Esophagus muscularis mucosa (tissue), 4 donors: Measurements from ENCODE around the gene IGDCC3. TPM values are rescaled to one million over a fixed set of nuclear protein-coding genes. Genes with fewer than 3 reads are reported as not detected.

ENCODE experiments used
- DNase-seq: peaks from one replicate; pipeline ENCODE4 v3.0.0-alpha.2; 2017; ENCODE audit errors: extremely low spot score
- H3K27ac ChIP-seq, 4 donors: fragments of 200-600 bp; sonication (generic); replicated peaks in 1 of 4; 1 replicate in 3 of 4; 2 replicates in 1 of 4; pipeline ENCODE4 v1.5.1; 2016 to 2019; ENCODE audit warnings: mild to moderate bottlenecking in 1 of 4
- H3K27me3 ChIP-seq, 4 donors: fragments of 200-600 bp; sonication (generic); one replicate each; pipeline versions ENCODE4 v1.5.1 to v1.6.0; 2016 to 2019
- H3K36me3 ChIP-seq, 4 donors: fragments of 200-600 bp; sonication (generic); one replicate each; pipeline ENCODE4 v1.5.1; 2016 to 2019
- H3K4me1 ChIP-seq, 4 donors: fragments of 200-600 bp; sonication (generic); one replicate each; pipeline ENCODE4 v1.5.1; 2016 to 2019
- H3K4me3 ChIP-seq, 4 donors: fragments of 200-600 bp; sonication (generic); 1 replicate in 2 of 4; 2 replicates in 2 of 4; pipeline ENCODE4 v1.5.1; 2016 to 2019; ENCODE audit warnings: mild to moderate bottlenecking in 4 of 4, moderate library complexity in 1 of 4
- H3K9me3 ChIP-seq, 4 donors: fragments of 200-600 bp; sonication (generic); 1 replicate in 3 of 4; 2 replicates in 1 of 4; pipeline ENCODE4 v1.5.1; 2016 to 2019
- EP300 ChIP-seq: sonication (generic); formaldehyde crosslinking; IDR thresholded peaks from one replicate; pipeline ENCODE4 v1.6.1; 2017; ENCODE audit warnings: antibody characterized with exemption
- POLR2A ChIP-seq: fragments of 450-650 bp; IDR thresholded peaks from one replicate; pipeline ENCODE4 v1.6.1; 2017; ENCODE audit warnings: antibody characterized with exemption, moderate library complexity, mild to moderate bottlenecking, low read depth
- POLR2AphosphoS5 ChIP-seq, 2 donors: sonication (generic); formaldehyde crosslinking; IDR thresholded peaks; one replicate each; pipeline ENCODE4 v1.6.1; 2017; ENCODE audit warnings: antibody characterized with exemption in 2 of 2
- WGBS: methylation state at CpG from one replicate; pipeline ENCODE4 v1.1.5; 2018; 5-methylcytosine and 5-hydroxymethylcytosine counted together
- intact Hi-C: fragments of 100-400 bp; cut with DNase I; formaldehyde crosslinking; loops from one replicate; pipeline ENCODE4 v1.15.1; 2023
- total RNA-seq, 4 donors: library from RNA; depleted of rRNA; stranded (reverse); fragments of >200 nt; gene quantifications; one replicate each; pipeline versions ENCODE4 v1.1.0 to v1.2.1, GENCODE V29; 2016
- TF ChIP-seq, protein P1 (sequence below), 3 experiments: fragments of 200-600 bp in 2 of 3; fragments of 450-650 bp in 1 of 3; sonication (generic) in 2 of 3; IDR thresholded peaks; one replicate each; pipeline ENCODE4 v1.5.1; 2017 to 2019; ENCODE audit warnings: antibody characterized with exemption in 3 of 3, mild to moderate bottlenecking in 2 of 3, moderate library complexity in 1 of 3

Gene IGDCC3
- total RNA-seq, 4 donors from 2014 or later: 0.17 TPM; not detected in 3

DNA sequence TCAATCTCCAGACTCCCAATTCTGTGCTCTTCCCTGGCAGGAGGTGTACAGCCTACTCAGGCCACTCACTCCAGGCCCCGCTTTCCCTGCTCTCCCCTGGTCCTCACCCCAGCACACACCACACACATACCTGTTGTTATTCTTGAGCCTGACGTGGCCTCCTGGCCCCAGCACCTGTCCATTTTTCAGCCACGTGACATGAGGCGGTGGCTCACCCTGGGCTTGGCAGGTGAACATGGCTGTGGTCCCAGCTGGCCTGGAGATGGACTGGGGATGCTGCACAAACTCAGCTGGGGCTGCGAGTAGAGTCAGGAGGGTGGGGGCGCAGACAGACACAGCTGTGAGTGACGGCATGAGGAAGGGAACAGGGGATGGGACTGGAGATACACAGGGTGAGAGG, 46.0 kb downstream of the IGDCC3 start:
- TF ChIP-seq POLR2AphosphoS5 (IDR thresholded peaks at IDR 0.05): no peak
- no peak for TF ChIP-seq EP300
- TF ChIP-seq, protein P1, sequence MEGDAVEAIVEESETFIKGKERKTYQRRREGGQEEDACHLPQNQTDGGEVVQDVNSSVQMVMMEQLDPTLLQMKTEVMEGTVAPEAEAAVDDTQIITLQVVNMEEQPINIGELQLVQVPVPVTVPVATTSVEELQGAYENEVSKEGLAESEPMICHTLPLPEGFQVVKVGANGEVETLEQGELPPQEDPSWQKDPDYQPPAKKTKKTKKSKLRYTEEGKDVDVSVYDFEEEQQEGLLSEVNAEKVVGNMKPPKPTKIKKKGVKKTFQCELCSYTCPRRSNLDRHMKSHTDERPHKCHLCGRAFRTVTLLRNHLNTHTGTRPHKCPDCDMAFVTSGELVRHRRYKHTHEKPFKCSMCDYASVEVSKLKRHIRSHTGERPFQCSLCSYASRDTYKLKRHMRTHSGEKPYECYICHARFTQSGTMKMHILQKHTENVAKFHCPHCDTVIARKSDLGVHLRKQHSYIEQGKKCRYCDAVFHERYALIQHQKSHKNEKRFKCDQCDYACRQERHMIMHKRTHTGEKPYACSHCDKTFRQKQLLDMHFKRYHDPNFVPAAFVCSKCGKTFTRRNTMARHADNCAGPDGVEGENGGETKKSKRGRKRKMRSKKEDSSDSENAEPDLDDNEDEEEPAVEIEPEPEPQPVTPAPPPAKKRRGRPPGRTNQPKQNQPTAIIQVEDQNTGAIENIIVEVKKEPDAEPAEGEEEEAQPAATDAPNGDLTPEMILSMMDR (IDR thresholded peaks at IDR 0.05): no peak
- no peak for TF ChIP-seq POLR2A
- no peak overlapping the region for H3K27ac ChIP-seq
- H3K27me3 ChIP-seq: peaks cover 0 to 17% (median 0%) of the 10 kb centered on the region in 4 donors
- no peaks in the 10 kb centered on the region for H3K9me3 ChIP-seq
- intact Hi-C loops: no loop called here
- no peak overlapping the region for H3K4me3 ChIP-seq
- H3K4me1 ChIP-seq: no peaks in the 10 kb centered on the region
- H3K36me3 ChIP-seq: no peaks in the 10 kb centered on the region
- DNase-seq: no peak
- 90% methylated on average over 6 of the region's 7 CpGs for WGBS

- intact Hi-C loops: no loop called here
- Histone ChIP-seq H3K9me3 (no peaks in the 10 kb centered on the region), H3K36me3 (no peaks in the 10 kb centered on the region), H3K4me3 (no peak overlapping the region), H3K27me3 (peaks cover 0 to 11% (median 0%) of the 10 kb centered on the region in 4 donors), H3K27ac (no peak overlapping the region), H3K4me1 (peaks cover 0 to 4% (median 0%) of the 10 kb centered on the region in 4 donors)
- DNase-seq: no peak
- 96% methylated on average over 18 of the region's 22 CpGs for WGBS
- TF ChIP-seq, protein P1 (IDR thresholded peaks at IDR 0.05): no peak
- TF ChIP-seq EP300 (no peak), POLR2AphosphoS5 (IDR thresholded peaks at IDR 0.05) (no peak), POLR2A (no peak)
These were observed 46.7 kb downstream of the IGDCC3 start for GRCh38 chr15:65330934-65331645.

DNA sequence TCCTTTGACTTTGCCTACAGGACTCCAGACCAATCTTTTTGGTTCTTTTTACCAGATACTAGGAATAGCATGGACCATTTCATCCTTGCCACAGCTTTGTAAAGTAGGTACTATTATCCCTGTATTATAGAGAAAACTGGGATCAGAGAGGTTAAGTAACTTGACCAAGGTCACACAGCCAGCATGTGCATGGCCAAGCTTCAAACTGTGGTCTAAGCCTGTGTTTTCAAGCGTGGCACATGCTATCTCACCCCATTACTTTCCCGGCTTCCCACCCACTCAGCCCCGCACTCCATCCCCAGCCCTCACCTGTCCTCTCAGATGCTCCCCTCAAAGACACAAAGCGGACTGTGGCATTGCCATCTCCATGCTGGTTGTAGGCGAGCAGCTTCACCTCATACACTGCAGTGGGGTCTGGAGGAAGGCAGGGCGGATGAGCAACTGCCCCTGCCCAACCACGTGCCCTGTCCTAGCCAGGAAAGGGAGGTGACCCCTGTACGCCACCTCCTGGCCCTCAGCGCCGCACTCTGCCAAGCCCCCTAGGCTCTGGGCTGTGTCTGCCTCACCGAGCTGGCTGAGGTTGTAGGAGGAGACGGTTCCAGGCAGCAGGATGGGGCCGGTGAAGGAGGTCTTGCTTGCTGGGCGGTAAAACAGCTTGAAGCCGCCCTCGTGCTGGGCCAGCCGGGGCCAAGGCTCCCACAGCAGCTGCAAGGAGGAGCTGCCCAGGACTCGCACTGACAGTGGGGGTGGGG, 47.6 kb downstream of the IGDCC3 start:
- Histone ChIP-seq H3K9me3 (no peaks in the 10 kb centered on the region), H3K27me3 (peaks cover 0 to 11% (median 0%) of the 10 kb centered on the region in 4 donors), H3K4me1 (peaks cover 0 to 4% (median 0%) of the 10 kb centered on the region in 4 donors), H3K36me3 (no peaks in the 10 kb centered on the region), H3K27ac (no peak overlapping the region), H3K4me3 (no peak overlapping the region)
- DNase-seq: no peak
- intact Hi-C loops: no loop called here
- WGBS: 89% methylated on average over 15 of the region's 18 CpGs
- TF ChIP-seq, protein P1 (IDR thresholded peaks at IDR 0.05): no peak
- TF ChIP-seq POLR2AphosphoS5 (IDR thresholded peaks at IDR 0.05) (no peak), EP300 (no peak), POLR2A (no peak)

- 93% methylated on average over 21 of the region's 21 CpGs for WGBS
- Histone ChIP-seq H3K4me3 (no peak overlapping the region), H3K9me3 (no peaks in the 10 kb centered on the region), H3K4me1 (peaks cover 0 to 4% (median 0%) of the 10 kb centered on the region in 4 donors), H3K27ac (no peak overlapping the region), H3K27me3 (peaks cover 0 to 8% (median 0%) of the 10 kb centered on the region in 4 donors), H3K36me3 (no peaks in the 10 kb centered on the region)
- no peak for DNase-seq
- intact Hi-C loops: no loop called here
- TF ChIP-seq POLR2AphosphoS5 (IDR thresholded peaks at IDR 0.05): no peak
- TF ChIP-seq EP300: no peak
- TF ChIP-seq, protein P1 (IDR thresholded peaks at IDR 0.05): no peak
- TF ChIP-seq POLR2A: no peak
These were observed 48.4 kb downstream of the IGDCC3 start for GRCh38 chr15:65329288-65329983.
